Choroid plexus epithelial cell (primary cell): Measurements from ENCODE around the gene KRTAP2-1.
"Not testable (repeated sequence)": the region's sequence is repeated elsewhere in the genome, so short reads cannot be mapped to it uniquely, and the experiment has no call there.

Experiments
- DNase-seq: peaks from one replicate; pipeline ENCODE4 v3.0.0-alpha.2; 2010; ENCODE audit warnings: low read depth
- H3K4me3 ChIP-seq: 2 replicates; pipeline ENCODE4 v1.5.1; 2011; ENCODE audit warnings: low read depth, mild to moderate bottlenecking, control low read depth, low read length, moderate library complexity
- TF ChIP-seq, protein P1 (sequence below): conservative IDR thresholded peaks from 2 replicates; pipeline ENCODE4 v1.5.1; 2011; ENCODE audit warnings: low read depth, mild to moderate bottlenecking, control low read depth, inconsistent platforms, low read length, moderate library complexity

Gene KRTAP2-1

GRCh38 chr17:41009301-41009760 lies 37.8 kb downstream of the KRTAP2-1 start:
- no peak for DNase-seq
- no peak overlapping the region for H3K4me3 ChIP-seq

GRCh38 chr17:41008811-41009210 lies 38.3 kb downstream of the KRTAP2-1 start, which contains the start of gene KRTAP3-1:
Gene KRTAP3-1, minus strand, starts transcription at chr17:41009128. Its CDS starts 54 bp downstream, at chr17:41009074.
- no peak for DNase-seq
- H3K4me3 ChIP-seq, result no peak within 1 kb of the TSS
- TF ChIP-seq, protein P1, sequence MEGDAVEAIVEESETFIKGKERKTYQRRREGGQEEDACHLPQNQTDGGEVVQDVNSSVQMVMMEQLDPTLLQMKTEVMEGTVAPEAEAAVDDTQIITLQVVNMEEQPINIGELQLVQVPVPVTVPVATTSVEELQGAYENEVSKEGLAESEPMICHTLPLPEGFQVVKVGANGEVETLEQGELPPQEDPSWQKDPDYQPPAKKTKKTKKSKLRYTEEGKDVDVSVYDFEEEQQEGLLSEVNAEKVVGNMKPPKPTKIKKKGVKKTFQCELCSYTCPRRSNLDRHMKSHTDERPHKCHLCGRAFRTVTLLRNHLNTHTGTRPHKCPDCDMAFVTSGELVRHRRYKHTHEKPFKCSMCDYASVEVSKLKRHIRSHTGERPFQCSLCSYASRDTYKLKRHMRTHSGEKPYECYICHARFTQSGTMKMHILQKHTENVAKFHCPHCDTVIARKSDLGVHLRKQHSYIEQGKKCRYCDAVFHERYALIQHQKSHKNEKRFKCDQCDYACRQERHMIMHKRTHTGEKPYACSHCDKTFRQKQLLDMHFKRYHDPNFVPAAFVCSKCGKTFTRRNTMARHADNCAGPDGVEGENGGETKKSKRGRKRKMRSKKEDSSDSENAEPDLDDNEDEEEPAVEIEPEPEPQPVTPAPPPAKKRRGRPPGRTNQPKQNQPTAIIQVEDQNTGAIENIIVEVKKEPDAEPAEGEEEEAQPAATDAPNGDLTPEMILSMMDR, result no peak

More at GRCh38 chr17:41009301-41009760, 37.8 kb downstream of the KRTAP2-1 start:
- TF ChIP-seq, protein P1, result no peak

GRCh38 chr17:41004397-41004796 lies 42.7 kb downstream of the KRTAP2-1 start:
- TF ChIP-seq, protein P1, result no peak
- no peak for DNase-seq
- H3K4me3 ChIP-seq, result no peak overlapping the region

DNA sequence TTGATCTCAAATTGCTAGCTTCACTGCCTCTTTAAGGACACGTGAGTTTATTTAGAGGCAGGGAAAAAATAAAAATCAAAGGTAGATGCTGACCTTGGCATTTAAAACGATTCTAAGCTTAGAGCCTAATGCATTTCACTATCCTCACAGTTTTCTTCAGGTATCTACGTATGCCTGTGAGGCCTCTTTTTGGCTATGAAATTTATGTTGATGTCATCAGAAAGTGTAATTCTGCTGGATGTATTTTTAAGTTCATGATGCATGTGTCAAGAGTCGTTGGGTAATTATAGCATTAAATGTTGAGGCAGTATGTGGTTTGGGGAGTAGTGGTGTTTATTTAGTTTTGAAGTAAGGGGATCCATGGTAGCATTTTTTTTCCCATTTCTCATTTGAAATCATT lies 43.2 kb downstream of the KRTAP2-1 start:
- TF ChIP-seq, protein P1, result no peak
- H3K4me3 ChIP-seq, result no peak overlapping the region
- DNase-seq, result no peak

DNA sequence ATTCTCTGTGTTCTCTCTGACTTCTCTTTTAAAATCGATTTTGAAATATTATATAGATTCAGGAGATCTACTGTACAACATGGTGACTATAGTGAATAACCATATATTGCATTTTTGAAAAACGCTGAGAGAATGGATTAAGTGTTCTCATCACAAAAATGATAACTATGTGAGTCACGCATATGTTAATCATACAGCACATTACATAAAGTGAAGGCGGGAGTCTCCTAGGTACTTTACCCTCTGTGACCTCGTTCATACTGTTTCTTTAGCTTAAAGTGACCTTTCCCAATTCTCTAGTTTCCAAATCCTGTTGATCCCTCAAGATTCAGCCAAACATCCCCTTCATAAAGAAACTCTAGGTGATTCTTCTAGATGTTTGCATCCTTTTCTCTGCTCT lies 44.3 kb downstream of the KRTAP2-1 start:
- DNase-seq, result peak; percentile 28
- H3K4me3 ChIP-seq, result no peak overlapping the region
- TF ChIP-seq, protein P1, result no peak

DNA sequence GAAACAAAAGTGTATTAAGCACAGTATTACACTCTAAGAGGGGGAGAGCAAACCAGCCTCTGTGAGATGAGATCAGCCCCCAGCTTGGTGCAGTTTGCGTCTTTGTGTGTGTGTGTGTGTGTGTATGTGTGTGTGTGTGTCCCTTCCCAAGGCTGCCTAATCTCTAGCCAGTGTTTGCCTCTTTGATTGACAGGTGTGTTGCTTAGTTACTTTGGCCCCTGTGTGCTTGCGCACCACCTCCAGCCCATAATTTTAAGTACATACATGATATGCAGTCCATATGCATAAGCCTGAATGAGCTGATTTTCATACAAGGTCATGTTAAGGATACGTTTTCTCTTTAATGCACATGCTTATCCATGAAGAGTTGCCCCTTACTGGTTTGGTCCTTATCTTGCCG lies 45.3 kb downstream of the KRTAP2-1 start:
- TF ChIP-seq, protein P1, result no peak
- no peak overlapping the region for H3K4me3 ChIP-seq
- no peak for DNase-seq

DNA sequence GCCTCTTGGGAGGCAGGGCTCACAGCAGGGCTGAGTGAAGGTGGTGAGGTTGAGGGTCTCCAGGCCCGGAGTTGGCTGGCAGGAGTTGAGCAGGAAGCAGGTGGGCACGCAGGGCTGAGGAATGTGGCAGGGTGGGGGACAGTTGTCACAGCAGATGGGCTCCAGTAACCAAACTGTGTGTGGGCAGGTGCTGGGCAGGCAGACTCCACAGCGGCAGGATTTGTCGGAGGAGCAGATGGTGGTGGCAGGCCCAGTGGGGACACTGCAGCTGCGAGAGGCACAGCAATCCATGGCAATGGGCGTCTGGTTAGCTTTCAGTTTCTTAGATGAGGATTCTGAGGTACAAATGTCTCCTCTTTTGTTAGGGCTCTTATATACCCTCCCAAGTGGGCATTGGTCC lies 47.6 kb downstream of the KRTAP2-1 start, which contains the start of gene KRTAP3-2:
TSS of gene KRTAP3-2 (minus strand) at position 344 of the 400 bp plus-strand sequence. CDS start at position 291, 53 bp downstream.
- not testable (repeated sequence) for H3K4me3 ChIP-seq, DNase-seq

- no peak overlapping the region for H3K4me3 ChIP-seq
- TF ChIP-seq, protein P1, result no peak
- no peak for DNase-seq
These were observed 49.8 kb downstream of the KRTAP2-1 start for GRCh38 chr17:40997361-40997760.
